Coronary artery (tissue), 2 donors: Measurements from ENCODE around the gene MEF2B.

Experiments
- DNase-seq: peaks from one replicate; pipeline ENCODE4 v3.0.0-alpha.2; 2017; ENCODE audit warnings: low spot score
- H3K27ac ChIP-seq, 2 donors: fragments of 200-600 bp; sonication (generic); one replicate each; pipeline ENCODE4 v1.5.1; 2016 to 2019
- H3K4me3 ChIP-seq: fragments of 200-600 bp; sonication (generic); 2 replicates; pipeline ENCODE4 v1.5.1; 2016; ENCODE audit warnings: mild to moderate bottlenecking, moderate library complexity
- CTCF ChIP-seq: fragments of 200-600 bp; sonication (generic); IDR thresholded peaks from one replicate; pipeline ENCODE4 v1.5.1; 2019; ENCODE audit warnings: antibody characterized with exemption

MEF2B gene

GRCh38 chr19:19192910-19193423, 22.9 kb upstream of the MEF2B start:
- H3K27ac ChIP-seq, result peak overlapping the region; percentile 97 to 99
- no peak for TF ChIP-seq CTCF
- no peak for DNase-seq

GRCh38 chr19:19192078-19192882, 22.2 kb upstream of the MEF2B start, which contains the start of the genes BORCS8 and RFXANK:
BORCS8 (minus strand) TSS chr19:19192152; CDS start chr19:19192117, 35 bp downstream.
RFXANK (plus strand) TSS chr19:19192258; CDS start chr19:19193947, 1,689 bp downstream.
- H3K4me3 ChIP-seq, result peak within 1 kb of the TSS; percentile 81
- no peak for TF ChIP-seq CTCF
- H3K27ac ChIP-seq, result peak within 1 kb of the TSS; percentile 97 to 99
- peak; percentile 99 for DNase-seq

More at GRCh38 chr19:19192910-19193423, 22.9 kb upstream of the MEF2B start:
- H3K4me3 ChIP-seq, result peak overlapping the region; percentile 81

GRCh38 chr19:19191768-19192077, 21.7 kb upstream of the MEF2B start:
- TF ChIP-seq CTCF, result no peak
- H3K4me3 ChIP-seq, result peak overlapping the region; percentile 81
- DNase-seq, result no peak
- peak overlapping the region; percentile 97 to 99 for H3K27ac ChIP-seq

GRCh38 chr19:19186742-19187141, 16.7 kb upstream of the MEF2B start:
- H3K4me3 ChIP-seq, result no peak overlapping the region
- no peak for TF ChIP-seq CTCF
- DNase-seq, result no peak
- no peak overlapping the region for H3K27ac ChIP-seq

GRCh38 chr19:19185853-19186740, 16.0 kb upstream of the MEF2B start:
- Histone ChIP-seq H3K4me3 (no peak overlapping the region), H3K27ac (no peak overlapping the region)
- TF ChIP-seq CTCF, result no peak
- no peak for DNase-seq

GRCh38 chr19:19181488-19181998, 11.5 kb upstream of the MEF2B start:
- Histone ChIP-seq H3K27ac (no peak overlapping the region), H3K4me3 (no peak overlapping the region)
- no peak for DNase-seq
- no peak for TF ChIP-seq CTCF
